Vagina (tissue), 2 donors: ENCODE results near the gene TMEM154. TPM values are rescaled to one million over a fixed set of nuclear protein-coding genes. Genes with fewer than 3 reads are reported as not detected.

Source experiments
- DNase-seq, 2 donors: peaks; one replicate each; pipeline ENCODE4 v3.0.0-alpha.2; 2017; ENCODE audit errors: extremely low spot score in 2 of 2
- H3K27ac ChIP-seq: fragments of 200-600 bp; sonication (generic); one replicate; pipeline ENCODE4 v1.5.1; 2019
- H3K27me3 ChIP-seq: fragments of 200-600 bp; sonication (generic); one replicate; pipeline ENCODE4 v1.5.1; 2019
- H3K36me3 ChIP-seq, 2 donors: fragments of 200-600 bp; sonication (generic); one replicate each; pipeline ENCODE4 v1.5.1; 2017 to 2019
- H3K4me1 ChIP-seq: fragments of 200-600 bp; sonication (generic); one replicate; pipeline ENCODE4 v1.5.1; 2019
- H3K4me3 ChIP-seq, 2 donors: fragments of 200-600 bp; sonication (generic); 1 replicate in 1 of 2; 2 replicates in 1 of 2; pipeline ENCODE4 v1.5.1; 2016 to 2019
- H3K9me3 ChIP-seq: fragments of 200-600 bp; sonication (generic); one replicate; pipeline ENCODE4 v1.5.1; 2019
- CTCF ChIP-seq, 3 experiments: fragments of 450-650 bp in 2 of 3; fragments of 200-600 bp in 1 of 3; sonication (generic) in 1 of 3; IDR thresholded peaks; one replicate each; pipeline ENCODE4 v1.5.1; 2017 to 2019; ENCODE audit warnings: antibody characterized with exemption in 3 of 3, mild to moderate bottlenecking in 2 of 3, moderate library complexity in 2 of 3
- POLR2A ChIP-seq, 2 donors: fragments of 450-650 bp; IDR thresholded peaks; one replicate each; pipeline ENCODE4 v1.6.1; 2017; ENCODE audit warnings: antibody characterized with exemption in 2 of 2, mild to moderate bottlenecking in 2 of 2, moderate library complexity in 2 of 2
- POLR2AphosphoS5 ChIP-seq, 2 donors: sonication (generic); formaldehyde crosslinking; IDR thresholded peaks; one replicate each; pipeline ENCODE4 v1.9.0; 2017; ENCODE audit warnings: antibody characterized with exemption in 2 of 2, mild to moderate bottlenecking in 2 of 2, low read depth in 1 of 2; ENCODE audit not compliant: insufficient read depth in 1 of 2
- intact Hi-C: fragments of 100-400 bp; cut with DNase I; formaldehyde crosslinking; loops from one replicate; pipeline ENCODE4 v1.15.1; 2023
- total RNA-seq: library from RNA; depleted of rRNA; stranded (reverse); fragments of >200 nt; gene quantifications from one replicate; pipeline ENCODE4 v1.2.3, GENCODE V29; 2016

The TMEM154 gene
- total RNA-seq, 1 donor from 2014 or later = 33.1 TPM

GRCh38 chr4:152571296-152571695 lies 108.5 kb downstream of the TMEM154 start:
- no peaks in the 10 kb centered on the region for H3K4me1 ChIP-seq
- intact Hi-C loops = no loop called here
- no peak for DNase-seq
- H3K27ac ChIP-seq = no peak overlapping the region
- no peaks in the 10 kb centered on the region for H3K9me3 ChIP-seq
- no peaks in the 10 kb centered on the region for H3K27me3 ChIP-seq
- no peaks in the 10 kb centered on the region for H3K36me3 ChIP-seq
- TF ChIP-seq POLR2A (IDR thresholded peaks at IDR 0.05) (no peak), POLR2AphosphoS5 (IDR thresholded peaks at IDR 0.05; ENCODE audit: insufficient read depth in 1 of 2, low read depth in 1 of 2) (no peak), CTCF (IDR thresholded peaks at IDR 0.05) (no peak)
- H3K4me3 ChIP-seq = no peak overlapping the region

Other genes starting within 250 kb of the TMEM154 start
- gene FBXW7, start 143.9 kb downstream of the TMEM154 start, total RNA-seq = 61.1 TPM
- gene TIGD4, start 99.7 kb upstream of the TMEM154 start, total RNA-seq = 0.49 TPM
- 19.4 TPM for gene ARFIP1, start 100.0 kb upstream of the TMEM154 start, total RNA-seq